HG03558 (cell line): Measurements from ENCODE around the gene PTDSS2.
A peak's percentile ranks its signal among the peaks of the same experiment; 100 is the strongest.
"Not testable (repeated sequence)": the region's sequence is repeated elsewhere in the genome, so short reads cannot be mapped to it uniquely, and the experiment has no call there.

Source experiments
- ATAC-seq: cut with Tn5 transposase; IDR thresholded peaks from one replicate; pipeline ENCODE4 v1.9.1; 2021; ENCODE audit warnings: moderate number of reproducible peaks; ENCODE audit not compliant: unreplicated experiment; ENCODE audit errors: extremely low read depth

The PTDSS2 gene

GRCh38 chr11:501683-502287 is 51.7 kb downstream of the PTDSS2 start:
- ATAC-seq = no peak

- ATAC-seq = no peak
Observed at GRCh38 chr11:502288-503178, 52.5 kb downstream of the PTDSS2 start.

DNA sequence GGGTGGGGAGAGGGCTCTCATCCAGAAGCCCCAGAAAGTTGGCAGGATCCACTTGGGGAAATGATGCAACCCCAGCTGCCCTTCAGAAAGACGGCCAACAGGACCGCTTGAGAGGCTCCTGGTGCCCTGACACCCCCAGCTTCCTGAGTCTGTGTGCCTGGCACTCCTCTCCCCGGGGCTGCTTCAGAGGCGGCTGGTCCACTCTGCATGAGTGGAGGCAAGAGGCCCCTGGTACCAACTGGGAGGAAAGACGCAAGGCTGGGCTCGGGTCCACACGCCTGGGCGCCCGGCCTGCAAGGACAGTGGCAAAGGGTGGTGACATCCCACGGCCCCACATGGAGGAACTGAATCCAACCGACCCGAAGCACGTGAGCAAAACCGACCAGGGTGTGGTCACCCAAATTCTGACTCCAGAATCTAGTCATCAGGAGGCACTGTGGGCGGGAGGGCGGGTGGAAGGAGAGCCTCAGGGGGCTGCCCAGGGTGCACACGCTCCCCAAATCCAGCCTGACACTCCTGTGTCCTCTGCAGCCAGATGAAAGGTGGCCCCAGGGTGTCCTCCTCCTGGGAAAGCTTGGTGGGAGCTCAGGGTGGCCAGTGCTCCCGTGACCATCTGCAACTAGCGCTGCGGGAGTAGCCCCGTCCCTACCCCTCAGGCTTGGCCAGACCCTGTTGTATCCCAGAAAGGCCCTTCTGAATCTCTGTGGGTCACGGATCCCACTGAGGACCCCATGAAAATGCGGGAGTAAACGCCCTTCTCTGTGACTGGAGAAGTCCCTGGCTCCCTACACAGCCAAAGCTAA is 53.3 kb downstream of the PTDSS2 start:
- ATAC-seq = no peak

DNA sequence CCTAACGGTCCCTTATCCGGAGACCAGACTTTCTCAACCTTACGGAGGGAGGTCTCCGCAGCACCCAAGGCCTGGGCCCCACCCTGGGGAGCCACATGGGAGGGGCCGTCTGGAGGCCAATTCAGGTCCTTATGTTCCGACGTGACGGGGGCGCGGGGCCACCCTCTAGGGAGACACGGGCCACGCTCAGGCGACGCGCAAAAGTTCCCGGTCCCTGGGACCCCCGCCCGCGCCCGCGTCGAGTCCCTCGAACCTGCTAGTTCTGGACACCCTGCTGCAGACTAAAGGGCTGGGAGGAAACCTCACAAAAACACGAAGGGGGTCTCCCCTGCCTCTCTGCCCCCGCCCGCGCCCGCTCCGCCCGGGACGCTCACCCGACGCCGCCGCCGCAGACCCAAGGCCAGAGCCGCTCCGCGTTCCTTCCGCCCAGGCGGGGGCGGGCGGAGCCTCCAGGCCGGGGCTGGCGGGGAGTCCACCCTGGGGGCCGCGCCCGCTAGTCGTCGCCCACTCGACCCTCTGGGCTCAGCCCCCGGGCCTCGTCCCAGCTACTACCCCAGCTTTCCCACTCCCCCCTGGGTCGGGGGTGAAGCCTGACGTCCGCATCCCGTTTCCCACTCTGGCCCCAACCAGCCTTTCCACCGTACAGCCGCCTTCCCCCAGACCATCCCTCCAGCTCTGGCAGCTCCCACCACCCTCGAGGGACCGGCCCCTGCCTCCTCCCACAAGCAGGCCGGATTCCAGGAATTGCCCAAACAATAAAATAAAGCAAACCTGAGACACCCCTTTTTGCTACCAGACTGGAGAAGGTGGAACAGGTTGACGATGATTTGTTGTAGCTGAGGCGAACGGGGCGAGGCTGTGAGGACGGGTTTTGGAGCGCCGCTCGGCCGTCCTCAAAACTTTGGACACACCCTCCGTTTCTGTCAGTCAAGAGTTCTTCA is 54.2 kb downstream of the PTDSS2 start:
- no peak for ATAC-seq

DNA sequence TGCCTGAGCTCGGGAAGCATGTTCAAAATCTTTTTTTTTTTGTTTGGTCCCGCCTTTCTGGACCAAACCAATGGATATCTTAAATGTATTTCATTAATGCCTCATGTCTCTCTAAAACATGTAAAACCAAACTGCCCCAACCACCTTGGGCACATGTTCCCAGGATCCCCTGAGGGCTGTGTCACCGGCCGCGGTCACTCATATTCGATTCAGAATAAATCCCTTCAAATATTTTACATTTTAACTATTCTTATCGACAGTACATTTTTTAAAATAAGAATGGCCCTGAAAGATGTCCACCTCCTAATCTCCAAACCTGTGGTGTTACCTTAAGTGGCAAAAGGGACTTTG is 54.9 kb downstream of the PTDSS2 start:
- ATAC-seq = no peak

- ATAC-seq = peak; percentile 53
Observed at GRCh38 chr11:506238-506994, 56.3 kb downstream of the PTDSS2 start.

GRCh38 chr11:506995-507726 is 57.1 kb downstream of the PTDSS2 start, which contains the start of gene RNH1:
Gene RNH1, minus strand, starts transcription at chr11:507242. Its CDS starts 5,080 bp downstream, at chr11:502162.
- peak; percentile 15 for ATAC-seq

DNA sequence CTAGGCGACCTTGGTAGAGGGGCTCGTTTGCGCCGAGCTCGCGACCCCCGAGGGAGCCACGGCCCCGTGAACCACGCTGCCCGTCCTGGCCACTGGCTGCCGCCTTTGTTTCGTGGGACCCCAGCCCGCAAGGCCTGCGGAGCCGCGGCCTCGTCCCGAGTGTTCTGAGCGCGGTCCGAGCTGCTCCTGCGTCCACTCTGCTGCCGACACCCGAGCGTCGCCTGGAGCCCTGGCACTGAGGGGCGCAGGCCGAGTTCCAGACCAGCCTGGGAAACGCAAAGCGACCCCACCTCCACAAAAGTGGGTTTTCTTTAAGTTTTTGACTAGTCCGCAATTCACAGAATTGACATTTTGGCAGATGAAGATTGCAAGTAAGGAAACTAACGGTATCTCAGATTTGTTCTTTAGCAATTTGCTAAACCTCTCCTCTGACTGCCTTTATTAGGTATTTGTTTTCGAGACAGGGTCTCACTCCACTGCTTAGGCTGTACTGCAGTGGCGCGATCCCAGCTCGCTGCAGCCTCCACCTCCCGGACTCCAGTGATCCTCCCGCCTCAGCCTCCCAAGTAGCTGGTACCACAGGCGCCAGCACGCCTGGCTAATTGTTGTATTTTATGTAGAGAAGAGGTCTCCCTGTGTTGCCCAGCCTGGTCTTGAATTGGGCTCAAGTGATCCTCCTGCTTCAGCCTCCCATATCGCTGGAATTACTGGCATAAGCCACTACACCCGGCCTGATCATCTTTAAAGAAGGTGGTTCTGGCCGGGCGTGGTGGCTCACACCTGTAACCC is 57.8 kb downstream of the PTDSS2 start:
- ATAC-seq = no peak

- no peak for ATAC-seq
Observed at GRCh38 chr11:508956-509355, 58.9 kb downstream of the PTDSS2 start.

- no peak for ATAC-seq
Observed at GRCh38 chr11:512761-513595, 62.9 kb downstream of the PTDSS2 start.

DNA sequence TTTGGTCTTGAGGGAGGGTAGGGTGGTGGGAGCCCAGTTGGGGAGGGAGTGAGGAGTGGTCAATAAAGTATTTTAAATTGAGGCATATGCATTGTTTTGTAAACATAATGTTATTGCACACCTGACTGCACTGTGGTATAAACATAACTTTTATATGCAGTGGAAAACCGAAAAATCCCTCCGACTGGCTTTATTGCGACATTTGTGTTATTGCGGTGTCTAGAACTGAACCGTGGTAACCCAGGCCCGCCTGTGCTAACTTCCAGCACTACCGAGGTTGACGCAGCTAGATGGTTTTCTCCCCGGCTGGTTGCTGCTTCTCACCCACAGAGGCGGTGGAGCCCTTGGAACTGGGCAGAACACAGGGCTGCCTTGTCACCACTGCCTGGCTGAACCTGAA is 64.5 kb downstream of the PTDSS2 start:
- no peak for ATAC-seq

GRCh38 chr11:515131-515530 is 65.1 kb downstream of the PTDSS2 start:
- ATAC-seq = no peak

DNA sequence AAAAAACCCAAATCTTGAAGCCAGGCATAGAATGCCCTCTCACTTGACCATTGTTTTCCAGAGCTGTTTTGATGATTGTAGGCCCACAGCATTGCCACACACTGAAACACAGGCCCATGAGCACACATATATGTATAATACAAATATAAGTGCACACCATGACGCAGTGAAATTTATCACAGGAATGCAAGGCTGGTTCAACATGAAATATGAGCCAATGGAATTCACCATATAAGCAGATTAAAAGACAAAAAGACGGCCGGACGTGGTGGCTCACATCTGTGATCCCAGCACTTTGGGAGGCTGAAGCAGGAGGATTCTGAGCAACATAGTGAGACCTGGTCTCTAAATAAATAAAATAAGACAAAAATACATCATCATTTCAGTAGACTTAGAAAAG is 66.3 kb downstream of the PTDSS2 start:
- no peak for ATAC-seq

GRCh38 chr11:516918-517685 is 67.0 kb downstream of the PTDSS2 start:
- ATAC-seq = not testable (repeated sequence)

DNA sequence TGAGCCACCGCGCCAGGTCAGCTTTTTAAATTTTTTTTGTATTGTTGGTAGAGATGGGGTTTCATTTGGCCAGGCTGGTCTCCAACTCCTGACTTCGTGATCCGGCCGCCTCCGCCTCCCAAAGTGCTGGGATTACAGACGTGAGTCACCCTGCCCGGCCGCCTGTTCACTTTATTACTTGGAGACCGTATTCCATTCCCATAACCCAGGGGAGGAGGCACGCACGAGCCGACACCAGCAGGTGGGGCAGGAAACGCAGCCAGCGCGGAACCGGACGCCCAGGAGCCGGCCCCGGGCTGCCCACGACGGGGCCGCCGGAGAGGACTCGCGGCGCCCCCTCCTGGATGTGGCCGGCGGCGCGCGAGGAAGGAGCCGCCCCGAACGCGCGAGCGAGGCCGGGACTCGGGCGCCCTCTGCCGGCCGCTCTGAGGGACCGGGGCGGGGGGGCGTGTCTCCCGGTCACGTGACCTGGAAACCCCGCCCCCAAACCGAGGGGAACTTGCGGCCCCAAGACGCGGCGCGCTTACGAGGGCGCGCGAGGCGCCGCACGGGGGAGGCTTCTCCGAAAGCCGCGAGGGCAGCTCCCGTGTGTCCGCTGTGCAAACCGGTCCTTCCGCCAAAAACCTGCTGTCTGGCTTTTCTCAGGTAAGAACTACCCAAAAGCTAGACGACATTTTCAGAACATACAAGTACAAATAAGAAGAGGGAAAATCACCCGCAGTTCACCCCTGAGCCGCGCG is 68.6 kb downstream of the PTDSS2 start:
- no peak for ATAC-seq
